ENCODE results near the gene IL25.

Gene IL25

DNA sequence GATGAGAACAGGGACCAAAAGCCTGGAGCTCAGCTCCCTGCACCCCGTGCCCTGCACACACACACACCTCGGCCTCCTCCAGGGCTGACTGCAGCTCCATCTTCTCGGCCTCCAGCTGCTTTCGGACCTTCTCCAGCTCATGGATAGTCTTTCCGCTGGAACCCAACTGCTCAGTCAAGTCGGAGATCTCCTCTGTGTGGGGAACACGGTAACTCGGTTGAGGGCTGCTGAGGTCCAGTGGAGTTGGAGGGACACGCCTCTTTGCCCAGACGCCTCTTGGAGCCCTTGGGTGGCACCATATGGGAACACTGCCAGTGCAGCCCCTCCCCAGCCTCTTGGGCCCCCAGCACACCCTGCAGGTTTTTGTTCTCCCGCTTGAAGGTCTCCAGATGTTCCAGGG, 44.2 kb downstream of the IL25 start:
- TF ChIP-seq TEAD4 (IDR thresholded peaks at IDR 0.05) (no peak), TCF12 (IDR thresholded peaks at IDR 0.05; ENCODE audit: low read depth) (no peak), CREB1 (IDR thresholded peaks at IDR 0.05; ENCODE audit: low read depth) (no peak), NFIC (IDR thresholded peaks at IDR 0.05) (no peak)
- TF ChIP-seq, protein P1, sequence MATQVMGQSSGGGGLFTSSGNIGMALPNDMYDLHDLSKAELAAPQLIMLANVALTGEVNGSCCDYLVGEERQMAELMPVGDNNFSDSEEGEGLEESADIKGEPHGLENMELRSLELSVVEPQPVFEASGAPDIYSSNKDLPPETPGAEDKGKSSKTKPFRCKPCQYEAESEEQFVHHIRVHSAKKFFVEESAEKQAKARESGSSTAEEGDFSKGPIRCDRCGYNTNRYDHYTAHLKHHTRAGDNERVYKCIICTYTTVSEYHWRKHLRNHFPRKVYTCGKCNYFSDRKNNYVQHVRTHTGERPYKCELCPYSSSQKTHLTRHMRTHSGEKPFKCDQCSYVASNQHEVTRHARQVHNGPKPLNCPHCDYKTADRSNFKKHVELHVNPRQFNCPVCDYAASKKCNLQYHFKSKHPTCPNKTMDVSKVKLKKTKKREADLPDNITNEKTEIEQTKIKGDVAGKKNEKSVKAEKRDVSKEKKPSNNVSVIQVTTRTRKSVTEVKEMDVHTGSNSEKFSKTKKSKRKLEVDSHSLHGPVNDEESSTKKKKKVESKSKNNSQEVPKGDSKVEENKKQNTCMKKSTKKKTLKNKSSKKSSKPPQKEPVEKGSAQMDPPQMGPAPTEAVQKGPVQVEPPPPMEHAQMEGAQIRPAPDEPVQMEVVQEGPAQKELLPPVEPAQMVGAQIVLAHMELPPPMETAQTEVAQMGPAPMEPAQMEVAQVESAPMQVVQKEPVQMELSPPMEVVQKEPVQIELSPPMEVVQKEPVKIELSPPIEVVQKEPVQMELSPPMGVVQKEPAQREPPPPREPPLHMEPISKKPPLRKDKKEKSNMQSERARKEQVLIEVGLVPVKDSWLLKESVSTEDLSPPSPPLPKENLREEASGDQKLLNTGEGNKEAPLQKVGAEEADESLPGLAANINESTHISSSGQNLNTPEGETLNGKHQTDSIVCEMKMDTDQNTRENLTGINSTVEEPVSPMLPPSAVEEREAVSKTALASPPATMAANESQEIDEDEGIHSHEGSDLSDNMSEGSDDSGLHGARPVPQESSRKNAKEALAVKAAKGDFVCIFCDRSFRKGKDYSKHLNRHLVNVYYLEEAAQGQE (IDR thresholded peaks at IDR 0.05; ENCODE audit: low read depth) = no peak
- TF ChIP-seq, protein P2, sequence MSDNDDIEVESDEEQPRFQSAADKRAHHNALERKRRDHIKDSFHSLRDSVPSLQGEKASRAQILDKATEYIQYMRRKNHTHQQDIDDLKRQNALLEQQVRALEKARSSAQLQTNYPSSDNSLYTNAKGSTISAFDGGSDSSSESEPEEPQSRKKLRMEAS (IDR thresholded peaks at IDR 0.05) = no peak

GRCh38 chr14:23418021-23418420, 45.4 kb downstream of the IL25 start:
- TF ChIP-seq CEBPB (IDR thresholded peaks at IDR 0.05) = no peak
- TF ChIP-seq YY1 (IDR thresholded peaks at IDR 0.05; ENCODE audit: low read depth) = no peak

DNA sequence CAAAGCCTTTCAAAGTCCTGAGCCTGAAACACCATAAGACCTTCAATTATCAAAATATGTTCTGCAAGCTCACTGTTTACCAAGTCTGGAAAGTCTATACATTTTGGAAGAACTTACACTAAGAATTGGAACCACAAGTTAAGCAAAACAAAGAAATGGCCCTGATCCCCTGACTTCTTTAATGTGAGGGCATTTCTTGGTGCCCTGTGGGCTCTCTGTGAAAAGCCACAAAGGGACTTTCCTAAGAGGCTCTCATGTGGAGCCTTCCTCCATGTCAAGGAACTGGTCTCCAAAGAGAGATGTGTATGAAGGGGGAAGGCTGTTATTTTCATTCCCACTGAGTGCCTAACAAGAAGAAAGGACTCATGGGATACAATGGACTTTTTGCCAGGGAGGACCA, 49.0 kb downstream of the IL25 start:
- no peak for TF ChIP-seq EP300 (IDR thresholded peaks at IDR 0.05; ENCODE audit: borderline replicate concordance)
- no peak for TF ChIP-seq CREB1 (IDR thresholded peaks at IDR 0.05; ENCODE audit: low read depth)
- TF ChIP-seq TAF1 (IDR thresholded peaks at IDR 0.05; ENCODE audit: low read depth) = no peak
- TF ChIP-seq TCF12 (IDR thresholded peaks at IDR 0.05; ENCODE audit: low read depth) = no peak
- TF ChIP-seq, protein P2 (IDR thresholded peaks at IDR 0.05) = no peak
- TF ChIP-seq FOXM1 (IDR thresholded peaks at IDR 0.05; ENCODE audit: borderline replicate concordance, low read depth) = no peak
- no peak for TF ChIP-seq EGR1 (IDR thresholded peaks at IDR 0.05)
- TF ChIP-seq RAD21 (IDR thresholded peaks at IDR 0.05; ENCODE audit: low read depth) = no peak
- no peak for TF ChIP-seq ZBTB7A (IDR thresholded peaks at IDR 0.05; ENCODE audit: low read depth)
- TF ChIP-seq USF1 (IDR thresholded peaks at IDR 0.05) = no peak
- no peak for TF ChIP-seq TEAD4 (IDR thresholded peaks at IDR 0.05)
- TF ChIP-seq NFIC (IDR thresholded peaks at IDR 0.05) = no peak
- no peak for TF ChIP-seq YY1 (IDR thresholded peaks at IDR 0.05; ENCODE audit: low read depth)
- TF ChIP-seq CEBPB (IDR thresholded peaks at IDR 0.05) = no peak

DNA sequence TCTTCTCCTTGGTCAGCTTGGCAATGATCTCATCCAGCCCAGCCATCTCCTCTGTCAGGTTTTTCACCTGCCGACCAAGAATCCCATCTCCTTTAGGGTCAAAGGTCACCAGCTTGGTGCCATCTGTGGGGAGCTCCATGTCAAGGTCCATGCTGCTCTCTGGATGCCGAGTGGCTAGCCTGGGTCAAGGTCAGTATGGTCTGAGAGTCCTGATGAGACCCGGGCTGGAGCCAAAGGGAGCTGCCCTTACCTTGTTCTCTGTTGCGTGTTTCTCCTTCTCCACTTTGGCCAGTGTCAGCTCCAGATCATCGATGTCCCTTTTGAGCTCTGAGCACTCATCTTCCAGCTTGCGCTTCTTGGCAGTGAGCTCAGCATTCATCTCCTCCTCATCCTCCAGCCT, 51.0 kb downstream of the IL25 start:
- TF ChIP-seq EP300 (IDR thresholded peaks at IDR 0.05; ENCODE audit: borderline replicate concordance) = no peak
- TF ChIP-seq, protein P2 (IDR thresholded peaks at IDR 0.05) = no peak
- no peak for TF ChIP-seq TCF12 (IDR thresholded peaks at IDR 0.05; ENCODE audit: low read depth)
- no peak for TF ChIP-seq RAD21 (IDR thresholded peaks at IDR 0.05; ENCODE audit: low read depth)
- no peak for TF ChIP-seq YY1 (IDR thresholded peaks at IDR 0.05; ENCODE audit: low read depth)
- TF ChIP-seq EGR1 (IDR thresholded peaks at IDR 0.05) = no peak
- no peak for TF ChIP-seq TEAD4 (IDR thresholded peaks at IDR 0.05)
- TF ChIP-seq USF1 (IDR thresholded peaks at IDR 0.05) = no peak
- no peak for TF ChIP-seq CEBPB (IDR thresholded peaks at IDR 0.05)

DNA sequence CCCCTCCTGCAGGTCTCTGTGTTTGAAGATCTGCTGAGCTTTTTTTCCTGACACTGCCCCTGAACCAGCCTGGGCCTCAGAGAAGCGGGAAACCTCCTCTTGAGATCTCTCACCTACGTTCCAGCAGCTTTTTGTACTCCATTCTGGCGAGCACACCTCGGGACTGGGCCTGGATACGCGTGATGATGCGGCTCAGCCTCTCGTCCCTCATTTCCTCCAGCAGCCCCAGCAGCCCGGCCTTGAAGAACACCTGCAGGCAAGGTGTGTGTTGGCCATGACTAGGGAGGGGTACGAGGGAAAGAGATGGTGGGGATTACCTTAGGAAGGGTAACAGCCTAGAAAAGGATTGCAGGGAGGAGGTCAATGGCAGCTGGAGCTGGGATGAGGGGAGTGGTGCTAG, 52.6 kb downstream of the IL25 start:
- no peak for TF ChIP-seq ZBTB7A (IDR thresholded peaks at IDR 0.05; ENCODE audit: low read depth)
- no peak for TF ChIP-seq TCF12 (IDR thresholded peaks at IDR 0.05; ENCODE audit: low read depth)
- no peak for TF ChIP-seq USF1 (IDR thresholded peaks at IDR 0.05)
- TF ChIP-seq FOXM1 (IDR thresholded peaks at IDR 0.05; ENCODE audit: borderline replicate concordance, low read depth) = no peak
- no peak for TF ChIP-seq EGR1 (IDR thresholded peaks at IDR 0.05)
- no peak for TF ChIP-seq TEAD4 (IDR thresholded peaks at IDR 0.05)
- TF ChIP-seq, protein P2 (IDR thresholded peaks at IDR 0.05) = no peak
- no peak for TF ChIP-seq TAF1 (IDR thresholded peaks at IDR 0.05; ENCODE audit: low read depth)
- TF ChIP-seq CREB1 (IDR thresholded peaks at IDR 0.05; ENCODE audit: low read depth) = no peak
- no peak for TF ChIP-seq EP300 (IDR thresholded peaks at IDR 0.05; ENCODE audit: borderline replicate concordance)
- TF ChIP-seq CEBPB (IDR thresholded peaks at IDR 0.05) = no peak
- TF ChIP-seq YY1 (IDR thresholded peaks at IDR 0.05; ENCODE audit: low read depth) = no peak
